Medulla oblongata (tissue), 1 donor: ENCODE measurements around the gene MCOLN1.

Source experiments
- DNase-seq: peaks from one replicate; pipeline ENCODE4 v3.0.0-alpha.2; 2015; ENCODE audit errors: extremely low spot score

Gene MCOLN1

DNA sequence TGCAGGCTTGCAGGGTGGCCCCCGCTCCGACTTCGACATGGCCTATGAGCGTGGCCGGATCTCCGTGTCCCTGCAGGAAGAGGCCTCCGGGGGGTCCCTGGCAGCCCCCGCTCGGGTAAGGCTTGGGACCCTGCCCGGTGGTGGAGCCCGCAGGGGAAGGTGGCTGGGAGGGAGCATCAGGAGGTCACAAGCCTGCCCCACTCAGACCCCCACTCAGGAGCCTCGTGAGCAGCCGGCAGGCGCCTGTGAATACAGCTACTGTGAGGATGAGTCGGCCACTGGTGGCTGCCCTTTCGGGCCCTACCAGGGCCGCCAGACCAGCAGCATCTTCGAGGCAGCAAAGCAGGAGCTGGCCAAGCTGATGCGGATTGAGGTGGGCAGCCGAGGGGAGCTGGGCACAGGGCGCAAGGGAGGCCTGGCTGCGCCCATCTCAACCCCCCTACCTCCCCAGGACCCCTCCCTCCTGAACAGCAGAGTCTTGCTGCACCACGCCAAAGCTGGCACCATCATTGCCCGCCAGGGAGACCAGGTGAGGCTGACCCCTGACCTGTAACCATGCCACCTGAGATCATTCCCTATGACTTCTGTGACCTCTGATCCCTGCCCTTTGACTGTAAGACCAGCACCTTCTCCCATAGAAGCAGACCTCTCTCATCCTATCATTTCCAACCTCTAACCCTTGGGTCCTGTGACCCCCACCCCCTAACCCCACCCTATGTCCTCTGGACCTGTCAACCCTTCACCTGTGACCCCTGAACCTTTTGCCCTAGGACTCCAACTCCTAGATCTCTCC, 20.3 kb downstream of the MCOLN1 start:
- DNase-seq = no peak

DNA sequence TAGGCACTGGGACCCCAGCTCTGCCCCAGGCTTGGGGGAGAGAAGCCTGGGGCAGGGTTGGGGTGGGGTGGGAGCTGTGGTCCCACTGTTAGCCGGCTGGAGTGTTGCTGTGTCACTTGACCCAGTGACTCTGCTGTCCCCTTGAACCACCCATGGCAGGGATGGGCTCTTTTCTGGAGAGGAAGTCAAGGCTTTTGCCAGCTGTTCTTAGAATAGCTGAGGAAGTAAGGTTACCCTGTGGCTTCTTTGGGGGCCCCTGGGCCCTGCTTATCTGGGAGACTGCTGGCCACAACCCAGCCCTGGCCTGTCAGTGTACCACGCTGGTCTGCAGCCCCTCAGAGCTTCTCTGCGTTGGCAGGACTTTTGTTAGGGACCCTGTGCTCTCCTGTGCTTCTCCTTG, 22.2 kb downstream of the MCOLN1 start:
- DNase-seq = peak; percentile 68

GRCh38 chr19:7545300-7545699, 22.9 kb downstream of the MCOLN1 start:
- peak; percentile 35 for DNase-seq

- no peak for DNase-seq
Observed at GRCh38 chr19:7545904-7546303, 23.5 kb downstream of the MCOLN1 start.

DNA sequence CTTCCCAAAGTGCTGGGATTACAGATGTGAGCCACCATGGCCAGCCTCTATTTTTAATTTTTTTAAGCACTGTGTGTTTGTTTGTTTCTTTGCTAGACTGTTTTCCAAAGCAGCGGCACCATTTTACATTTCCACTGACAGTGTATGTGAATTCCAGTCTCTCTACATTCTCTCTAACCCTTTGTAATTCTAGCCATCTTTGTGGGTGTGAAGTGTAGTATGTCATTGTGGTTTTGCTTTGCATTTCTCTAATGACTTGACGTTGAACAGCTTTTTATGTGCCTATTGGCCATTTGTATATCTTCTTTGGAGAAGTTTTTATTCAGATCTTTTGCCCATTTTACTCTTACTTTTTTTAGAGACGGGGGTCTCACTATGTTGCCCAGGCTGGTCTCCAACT, 24.7 kb downstream of the MCOLN1 start:
- DNase-seq = no peak

- DNase-seq = no peak
Observed at GRCh38 chr19:7549429-7550148, 27.2 kb downstream of the MCOLN1 start.

GRCh38 chr19:7550169-7550770, 27.8 kb downstream of the MCOLN1 start:
- DNase-seq = no peak

DNA sequence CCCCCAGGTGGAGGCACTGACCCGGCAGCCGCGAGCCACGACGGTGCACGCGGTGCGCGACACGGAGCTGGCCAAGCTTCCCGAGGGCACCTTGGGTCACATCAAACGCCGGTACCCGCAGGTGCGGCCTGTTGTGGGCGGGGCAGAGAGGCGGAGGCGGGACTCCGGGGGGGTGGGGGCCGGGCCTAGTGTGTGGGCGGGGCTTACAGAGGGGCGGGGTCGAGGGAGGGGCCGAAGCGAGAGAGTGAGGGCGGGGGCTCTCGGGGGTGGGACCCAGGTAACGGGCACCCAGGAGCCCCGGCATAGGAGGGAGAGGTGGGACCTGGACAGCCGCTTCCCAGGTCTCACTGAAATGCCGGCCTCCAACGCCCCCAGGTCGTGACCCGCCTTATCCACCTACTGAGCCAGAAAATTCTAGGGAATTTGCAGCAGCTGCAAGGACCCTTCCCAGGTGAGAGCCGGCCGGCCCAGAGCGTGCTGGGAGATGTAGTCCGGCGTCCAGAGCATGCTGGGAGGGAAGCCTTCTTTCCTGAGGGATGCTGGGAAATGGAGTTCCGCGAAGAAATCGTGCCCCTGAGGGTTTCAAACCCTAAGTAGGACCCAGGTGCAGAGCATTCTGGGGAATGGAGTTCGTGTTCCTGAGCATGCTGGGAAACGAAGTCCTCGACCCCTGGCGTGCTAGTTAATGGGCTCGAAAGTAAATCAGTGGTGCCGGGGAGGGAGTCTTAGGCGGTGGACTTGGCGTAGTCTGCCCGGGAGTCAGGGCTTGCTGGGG, 28.8 kb downstream of the MCOLN1 start:
- DNase-seq = peak; percentile 46

DNA sequence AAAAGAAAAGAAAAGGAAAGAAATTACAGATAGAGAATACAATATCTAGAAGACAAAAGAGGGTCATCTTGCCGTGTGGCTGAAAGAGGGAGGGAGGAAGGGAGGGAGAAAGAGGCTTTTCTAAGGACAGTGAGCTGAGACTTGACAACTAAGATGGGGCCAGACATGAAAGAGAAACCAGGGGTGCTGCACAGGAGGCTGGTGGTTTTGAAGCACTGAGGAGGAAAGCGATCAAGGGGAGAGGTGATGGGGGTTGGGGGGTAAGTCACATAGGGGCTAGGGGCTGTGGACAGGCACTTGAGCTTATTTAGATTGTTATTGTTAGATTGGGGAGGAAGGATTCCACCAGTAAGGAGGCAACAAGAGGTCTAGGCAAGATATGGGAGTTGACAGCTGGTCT, 30.4 kb downstream of the MCOLN1 start:
- DNase-seq = no peak

GRCh38 chr19:7554565-7554964, 32.1 kb downstream of the MCOLN1 start:
- DNase-seq = no peak

- DNase-seq = no peak
Observed at GRCh38 chr19:7554990-7555864, 32.8 kb downstream of the MCOLN1 start.

DNA sequence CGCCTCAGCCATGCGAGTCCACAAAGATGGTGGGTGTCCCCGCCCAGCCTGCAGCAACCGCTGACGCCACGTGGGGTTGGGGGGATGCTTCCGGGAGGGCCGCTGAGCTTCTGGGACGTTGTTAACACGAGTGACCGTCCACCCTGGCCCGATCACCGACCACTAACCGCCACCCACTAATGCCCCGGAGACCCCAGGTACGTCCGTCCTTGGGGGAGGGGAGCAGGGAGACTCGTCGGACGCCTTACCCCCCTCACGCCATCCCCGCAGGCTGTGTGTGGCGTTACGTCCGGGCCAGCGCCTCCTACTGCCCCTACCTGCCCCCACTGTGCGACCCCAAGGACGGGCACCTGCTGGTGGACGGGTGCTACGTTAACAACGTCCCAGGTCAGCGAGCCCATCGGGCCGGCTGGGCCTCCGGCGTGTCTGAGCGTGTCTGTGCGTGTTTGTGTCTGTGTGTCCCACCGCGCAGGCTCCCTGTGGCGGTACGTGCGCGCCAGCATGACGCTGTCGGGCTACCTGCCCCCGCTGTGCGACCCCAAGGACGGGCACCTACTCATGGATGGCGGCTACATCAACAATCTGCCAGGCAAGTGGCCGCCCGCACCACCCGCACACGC, 34.4 kb downstream of the MCOLN1 start:
- no peak for DNase-seq

- DNase-seq = no peak
Observed at GRCh38 chr19:7558667-7559066, 36.2 kb downstream of the MCOLN1 start.

GRCh38 chr19:7559102-7559501, 36.7 kb downstream of the MCOLN1 start:
- no peak for DNase-seq

DNA sequence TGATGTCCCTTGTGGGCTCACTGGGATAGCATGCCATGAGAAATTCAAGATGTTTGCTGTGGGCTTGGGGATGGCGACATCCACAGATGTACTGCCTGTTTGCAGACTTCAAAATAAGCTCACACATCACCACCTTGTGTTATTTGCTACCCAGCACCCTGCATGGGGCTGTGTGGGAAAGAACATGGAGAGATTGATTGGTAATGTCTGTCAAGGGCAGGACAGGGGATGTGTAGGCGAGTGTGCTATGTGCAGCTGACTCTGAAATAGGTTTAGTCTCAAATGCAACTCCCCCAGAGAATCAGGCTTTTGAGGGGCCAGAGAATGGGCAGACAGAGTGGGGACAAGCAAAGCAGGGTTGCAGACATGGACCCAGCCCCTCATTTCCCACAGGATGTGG, 37.8 kb downstream of the MCOLN1 start:
- DNase-seq = no peak

GRCh38 chr19:7561325-7561724, 38.9 kb downstream of the MCOLN1 start:
- no peak for DNase-seq

- no peak for DNase-seq
Observed at GRCh38 chr19:7562646-7563393, 40.4 kb downstream of the MCOLN1 start.

GRCh38 chr19:7564866-7565265, 42.4 kb downstream of the MCOLN1 start:
- no peak for DNase-seq

DNA sequence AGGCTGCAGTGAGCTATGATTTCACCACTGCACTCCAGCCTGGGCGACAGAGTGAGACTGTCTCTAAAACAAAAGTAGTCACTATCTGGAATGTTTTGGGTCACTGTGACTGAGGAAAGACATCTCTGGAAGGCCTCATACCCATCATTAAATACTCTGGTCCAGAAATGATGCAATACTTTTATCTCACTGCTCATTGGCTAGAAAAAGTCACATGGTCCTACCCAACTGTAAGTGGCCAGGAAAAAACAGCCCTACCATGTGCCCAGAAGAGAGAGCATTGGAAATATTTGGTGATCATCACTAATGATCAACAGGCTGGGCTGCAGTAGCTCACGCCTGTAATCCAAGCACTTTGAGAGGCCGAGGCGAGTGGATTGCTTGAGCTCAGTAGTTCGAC, 42.9 kb downstream of the MCOLN1 start:
- no peak for DNase-seq

DNA sequence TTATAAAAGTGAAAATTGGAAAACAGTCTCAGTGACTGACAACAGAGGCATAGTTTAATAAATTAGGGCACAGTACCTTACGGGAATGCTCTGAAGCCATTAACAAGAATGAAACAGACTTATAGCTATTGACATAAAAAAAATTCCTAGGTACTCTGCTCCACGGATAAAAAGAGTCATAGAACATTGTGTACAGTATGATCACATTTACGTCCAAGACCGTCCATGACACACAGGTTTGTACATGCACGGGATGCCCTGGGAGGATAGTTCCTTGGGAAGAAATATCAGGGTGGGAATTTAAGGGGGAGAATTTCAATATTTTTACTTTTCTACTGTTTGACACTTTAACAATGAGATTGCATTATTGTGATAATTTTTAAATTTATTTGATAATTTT, 48.3 kb downstream of the MCOLN1 start:
- no peak for DNase-seq
